Activated CD8-positive, alpha-beta memory T cell treated with anti-CD3 and anti-CD28 coated beads, Interleukin-2, amount 50 U/mL, for 1 hour (primary cell): Measurements from ENCODE around the gene NCOA5.

Experiments used
- DNase-seq: peaks from one replicate; pipeline ENCODE4 v3.0.0-alpha.2; 2020; ENCODE audit errors: extremely low read depth

NCOA5 gene

GRCh38 chr20:46089417-46090388, at the start of gene NCOA5:
NCOA5 (minus strand) TSS chr20:46089962; CDS start chr20:46079424, 10,538 bp downstream.
- peak; percentile 82 for DNase-seq

GRCh38 chr20:46139266-46139889, 49.6 kb upstream of the NCOA5 start:
- DNase-seq = no peak

GRCh38 chr20:46137816-46138215, 48.1 kb upstream of the NCOA5 start:
- no peak for DNase-seq

- DNase-seq = no peak
These were observed 46.3 kb upstream of the NCOA5 start for GRCh38 chr20:46135856-46136633.

GRCh38 chr20:46134716-46135115, 45.0 kb upstream of the NCOA5 start:
- no peak for DNase-seq

- DNase-seq = no peak
These were observed 44.3 kb upstream of the NCOA5 start for GRCh38 chr20:46133886-46134654.

- DNase-seq = peak; percentile 9
These were observed 43.0 kb upstream of the NCOA5 start for GRCh38 chr20:46132705-46133120.

- DNase-seq = no peak
These were observed 41.6 kb upstream of the NCOA5 start for GRCh38 chr20:46131396-46131795.

- DNase-seq = no peak
These were observed 40.8 kb upstream of the NCOA5 start for GRCh38 chr20:46130534-46130933.

- no peak for DNase-seq
These were observed 40.3 kb upstream of the NCOA5 start for GRCh38 chr20:46129955-46130481.

GRCh38 chr20:46128310-46129151, 38.8 kb upstream of the NCOA5 start:
- DNase-seq = no peak

GRCh38 chr20:46127396-46128010, 37.7 kb upstream of the NCOA5 start:
- no peak for DNase-seq

GRCh38 chr20:46126440-46127056, 36.8 kb upstream of the NCOA5 start:
- DNase-seq = no peak

- DNase-seq = no peak
These were observed 33.9 kb upstream of the NCOA5 start for GRCh38 chr20:46123482-46124245.

GRCh38 chr20:46122516-46123481, 33.0 kb upstream of the NCOA5 start:
- no peak for DNase-seq

- DNase-seq = no peak
These were observed 32.3 kb upstream of the NCOA5 start for GRCh38 chr20:46122071-46122470.

GRCh38 chr20:46121184-46121930, 31.6 kb upstream of the NCOA5 start:
- DNase-seq = no peak
